Esophagus squamous epithelium (tissue), 4 donors: ENCODE results near the gene KLF15.

Source experiments
- POLR2A ChIP-seq, 4 donors: fragments of 450-650 bp; IDR thresholded peaks; one replicate each; pipeline ENCODE4 v1.6.1; 2017; ENCODE audit warnings: antibody characterized with exemption in 4 of 4, mild to moderate bottlenecking in 4 of 4, moderate library complexity in 3 of 4
- TF ChIP-seq, protein P1 (sequence below), 6 experiments: fragments of 450-650 bp in 4 of 6; fragments of 200-600 bp in 2 of 6; sonication (generic) in 2 of 6; IDR thresholded peaks; one replicate each; pipeline ENCODE4 v1.5.1; 2016 to 2019; ENCODE audit warnings: antibody characterized with exemption in 6 of 6, mild to moderate bottlenecking in 4 of 6, moderate library complexity in 4 of 6

DNA sequence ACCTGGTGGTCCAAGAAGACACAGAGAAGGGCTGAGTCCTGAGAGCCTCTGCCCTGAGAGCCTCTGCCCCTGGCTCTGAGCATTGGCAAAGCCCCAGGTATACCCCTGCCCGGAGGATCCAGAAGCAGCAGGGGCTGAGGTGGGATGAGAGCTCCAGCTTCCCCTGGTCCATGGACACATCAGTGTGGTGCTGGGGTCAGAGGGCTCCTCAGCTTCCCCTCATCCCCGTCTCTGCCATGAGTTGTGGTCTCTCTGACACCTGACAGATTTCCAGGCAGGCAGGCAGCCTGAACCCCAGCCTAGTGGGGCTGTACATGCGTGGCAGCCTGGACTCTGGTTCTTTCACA is 3.5 kb upstream of the KLF15 start:
- TF ChIP-seq, protein P1, sequence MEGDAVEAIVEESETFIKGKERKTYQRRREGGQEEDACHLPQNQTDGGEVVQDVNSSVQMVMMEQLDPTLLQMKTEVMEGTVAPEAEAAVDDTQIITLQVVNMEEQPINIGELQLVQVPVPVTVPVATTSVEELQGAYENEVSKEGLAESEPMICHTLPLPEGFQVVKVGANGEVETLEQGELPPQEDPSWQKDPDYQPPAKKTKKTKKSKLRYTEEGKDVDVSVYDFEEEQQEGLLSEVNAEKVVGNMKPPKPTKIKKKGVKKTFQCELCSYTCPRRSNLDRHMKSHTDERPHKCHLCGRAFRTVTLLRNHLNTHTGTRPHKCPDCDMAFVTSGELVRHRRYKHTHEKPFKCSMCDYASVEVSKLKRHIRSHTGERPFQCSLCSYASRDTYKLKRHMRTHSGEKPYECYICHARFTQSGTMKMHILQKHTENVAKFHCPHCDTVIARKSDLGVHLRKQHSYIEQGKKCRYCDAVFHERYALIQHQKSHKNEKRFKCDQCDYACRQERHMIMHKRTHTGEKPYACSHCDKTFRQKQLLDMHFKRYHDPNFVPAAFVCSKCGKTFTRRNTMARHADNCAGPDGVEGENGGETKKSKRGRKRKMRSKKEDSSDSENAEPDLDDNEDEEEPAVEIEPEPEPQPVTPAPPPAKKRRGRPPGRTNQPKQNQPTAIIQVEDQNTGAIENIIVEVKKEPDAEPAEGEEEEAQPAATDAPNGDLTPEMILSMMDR (IDR thresholded peaks at IDR 0.05): no peak
- TF ChIP-seq POLR2A (IDR thresholded peaks at IDR 0.05): no peak
